Measurements from ENCODE around the gene EML3. TPM values are rescaled to one million over a fixed set of nuclear protein-coding genes. Genes with fewer than 3 reads are reported as not detected.
"Not testable (repeated sequence)": the region's sequence is repeated elsewhere in the genome, so short reads cannot be mapped to it uniquely, and the experiment has no call there.

EML3 gene
- polyA plus RNA-seq, 1 donor from 2014 or later = 13.8 TPM

DNA sequence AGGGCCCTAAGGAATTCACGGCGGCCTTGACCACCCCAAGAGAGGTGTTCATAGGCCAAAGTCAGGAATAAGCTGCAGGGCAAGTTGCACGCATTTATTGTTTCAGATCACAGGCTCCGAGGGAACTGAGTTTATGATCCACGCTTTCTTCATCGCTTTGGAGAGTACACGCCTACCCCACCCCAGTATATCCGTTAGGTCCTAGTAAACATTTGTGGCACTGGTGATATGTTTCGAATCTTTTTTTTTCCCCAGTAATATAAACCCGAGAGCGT lies 33.0 kb upstream of the EML3 start:
- no peaks in the 10 kb centered on the region for H3K27me3 Mint-ChIP-seq
- H3K36me3 Mint-ChIP-seq = no peaks in the 10 kb centered on the region
- peak overlapping the region; percentile 89 to 97 (median 97) for H3K27ac Mint-ChIP-seq
- no peaks in the 10 kb centered on the region for H3K9me3 Mint-ChIP-seq
- H3K4me1 Mint-ChIP-seq = peaks cover 6 to 18% (median 13%) of the 10 kb centered on the region in 3 donors
- peak overlapping the region; percentile 88 to 97 (median 94) for H3K4me3 Mint-ChIP-seq

DNA sequence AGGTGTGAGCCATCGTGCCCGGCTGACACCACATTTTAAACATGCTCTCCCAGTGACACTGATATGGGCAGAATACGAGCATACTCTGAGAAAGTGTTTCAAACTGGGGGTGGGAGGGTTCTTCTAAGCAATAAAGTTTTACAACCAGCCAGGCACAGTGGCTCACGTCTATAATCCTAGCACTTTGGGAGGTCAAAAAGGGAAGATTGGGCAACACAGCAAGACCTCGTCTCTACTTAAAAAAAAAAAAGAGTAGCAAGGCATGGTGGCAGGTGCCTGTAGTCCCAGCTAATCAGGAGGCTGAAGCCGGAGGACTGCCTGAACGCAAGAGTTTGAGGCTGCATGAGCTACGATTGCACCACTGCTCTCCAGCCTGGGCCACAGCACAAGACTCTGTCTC lies 31.6 kb upstream of the EML3 start:
- H3K9me3 Mint-ChIP-seq = no peaks in the 10 kb centered on the region
- no peaks in the 10 kb centered on the region for H3K27me3 Mint-ChIP-seq
- peaks cover 6 to 22% (median 15%) of the 10 kb centered on the region in 3 donors for H3K4me1 Mint-ChIP-seq
- H3K36me3 Mint-ChIP-seq = no peaks in the 10 kb centered on the region
- H3K27ac Mint-ChIP-seq = peak overlapping the region in 1 of 3 donors; percentile 78
- peak overlapping the region in 3 of 4 donors; percentile 58 to 88 (median 58) for H3K4me3 Mint-ChIP-seq

DNA sequence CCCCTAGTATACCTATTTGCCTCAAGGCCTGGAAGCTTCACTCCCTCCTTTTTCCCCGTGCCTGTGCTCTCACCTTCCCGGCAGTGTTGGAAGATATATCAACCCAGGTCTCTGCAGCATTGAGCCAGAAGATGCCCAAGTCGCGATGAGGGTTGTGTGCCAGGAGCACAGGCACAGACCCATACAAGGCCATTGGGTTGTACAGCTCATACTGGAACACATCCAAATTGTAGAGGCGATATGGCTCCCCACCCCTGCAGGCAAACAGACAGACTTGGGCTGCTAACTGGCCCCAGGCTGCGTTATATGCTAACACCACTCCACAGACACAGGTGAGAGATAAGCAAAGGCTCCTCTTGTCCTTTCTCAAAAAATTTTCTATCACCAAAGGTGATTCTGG lies 19.9 kb upstream of the EML3 start:
- Mint-ChIP-seq H3K36me3 (peaks cover 9% of the 10 kb centered on the region), H3K4me3 (no peak overlapping the region), H3K9me3 (no peaks in the 10 kb centered on the region), H3K27me3 (no peaks in the 10 kb centered on the region), H3K4me1 (peaks cover 5 to 6% (median 5%) of the 10 kb centered on the region in 3 donors), H3K27ac (peak overlapping the region in 1 of 3 donors; percentile 73)

DNA sequence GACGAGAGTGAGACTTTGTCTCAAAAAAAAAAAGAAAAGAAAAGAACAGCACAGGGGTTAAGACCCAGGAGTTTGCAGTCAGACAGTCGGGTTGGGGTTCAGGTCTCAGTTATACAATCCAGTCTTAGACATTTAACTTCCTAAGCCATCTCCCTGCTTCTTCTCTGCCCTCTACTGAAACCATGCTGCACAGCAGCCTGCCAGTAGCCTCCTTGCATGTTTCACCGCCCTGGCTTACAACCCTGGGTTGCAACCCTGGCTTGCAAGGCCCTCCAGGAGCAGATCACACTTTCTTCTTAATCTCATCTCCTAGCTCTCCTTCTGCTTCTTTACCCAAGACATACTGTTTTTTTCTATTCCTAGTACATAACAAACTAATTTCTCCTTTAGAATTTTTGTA lies 15.1 kb upstream of the EML3 start:
- Mint-ChIP-seq H3K4me1 (peaks cover 0 to 2% (median 0%) of the 10 kb centered on the region in 3 donors), H3K27ac (peak overlapping the region in 1 of 3 donors; percentile 7), H3K9me3 (no peaks in the 10 kb centered on the region), H3K4me3 (no peak overlapping the region), H3K27me3 (no peaks in the 10 kb centered on the region), H3K36me3 (peaks cover 10% of the 10 kb centered on the region)

DNA sequence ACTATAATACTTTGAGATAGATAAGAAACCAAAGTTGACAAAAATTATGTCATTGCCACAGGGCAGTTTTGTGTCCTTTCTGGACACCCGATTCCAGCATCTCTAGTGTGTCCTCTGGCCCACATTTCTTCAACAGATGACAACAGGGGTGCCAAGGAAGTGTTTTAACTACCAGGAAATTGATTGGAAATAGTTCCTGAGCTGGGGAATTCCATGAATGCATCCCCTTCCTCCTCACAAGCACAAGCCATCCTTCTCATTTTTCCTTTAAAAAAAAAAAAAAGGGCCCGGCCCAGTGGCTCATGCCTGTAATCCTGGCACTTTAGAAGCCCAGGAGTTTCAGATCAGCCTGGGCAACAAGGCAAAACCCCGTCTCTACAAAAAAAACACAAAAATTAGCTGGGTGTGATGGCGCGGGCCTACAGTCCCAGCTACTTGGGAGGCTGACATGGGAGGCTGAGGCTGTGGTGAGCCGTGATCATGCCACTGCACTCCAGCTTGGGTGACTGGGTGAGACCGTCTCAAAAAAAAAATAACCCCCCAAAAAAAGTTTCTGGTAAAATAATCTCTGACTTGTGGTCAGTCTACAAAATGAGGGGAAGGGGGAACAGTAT lies 10.0 kb upstream of the EML3 start:
- H3K9me3 Mint-ChIP-seq = no peaks in the 10 kb centered on the region
- H3K27me3 Mint-ChIP-seq = no peaks in the 10 kb centered on the region
- peak overlapping the region; percentile 85 to 99 (median 91) for H3K4me3 Mint-ChIP-seq
- H3K4me1 Mint-ChIP-seq = peaks cover 0 to 15% (median 9%) of the 10 kb centered on the region in 3 donors
- H3K36me3 Mint-ChIP-seq = peaks cover 9% of the 10 kb centered on the region
- H3K27ac Mint-ChIP-seq = peak overlapping the region; percentile 92 to 97 (median 96)

DNA sequence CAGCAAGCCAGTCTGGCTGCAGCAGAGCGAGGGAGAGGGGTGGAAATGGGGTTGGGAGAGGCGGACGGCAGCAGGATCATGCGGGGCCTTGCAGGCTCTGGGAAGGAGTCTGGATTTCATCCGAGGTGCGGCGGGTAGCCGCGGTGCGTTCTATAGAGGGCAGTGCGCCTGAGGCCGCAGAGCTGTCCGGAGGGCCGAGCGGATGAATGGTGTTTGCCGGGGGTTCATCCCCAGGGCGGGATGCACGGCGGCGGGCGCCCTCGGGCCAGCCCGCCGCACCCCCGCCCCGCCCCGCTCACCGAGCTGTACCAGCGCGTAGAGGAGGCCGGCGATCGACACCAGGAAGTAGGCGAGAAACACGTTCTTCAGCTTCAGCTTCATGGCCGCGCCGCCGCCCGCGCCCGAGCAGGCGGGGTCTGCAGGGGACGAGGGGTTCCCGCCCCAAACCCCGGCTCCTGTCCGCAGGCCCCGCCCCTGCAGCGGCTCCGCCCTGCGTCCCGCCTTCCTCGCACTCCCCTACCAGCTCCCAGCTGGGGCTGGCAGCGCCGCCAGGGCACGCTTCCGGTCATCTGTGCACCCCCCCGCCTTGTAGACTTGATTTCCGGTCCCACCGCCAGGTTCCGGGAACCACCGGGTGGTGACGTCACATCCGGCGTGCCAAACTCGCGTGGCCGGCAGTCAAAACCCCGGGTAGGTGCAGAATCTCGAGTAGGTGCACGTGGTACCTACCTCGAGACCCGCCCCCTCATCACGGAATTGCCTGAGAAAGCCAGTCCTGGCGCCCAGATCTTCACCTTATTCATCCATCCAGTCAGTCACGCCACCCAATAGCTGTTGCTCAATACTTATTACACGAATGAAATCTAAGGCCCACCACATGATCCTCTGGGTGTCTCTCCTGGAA lies 9.2 kb upstream of the EML3 start, which contains the start of gene B3GAT3:
Gene B3GAT3 (minus strand): TSS at position 420 of the 904 bp plus-strand sequence. CDS start 39 bp downstream, at position 381.
- Mint-ChIP-seq H3K4me3 (peak within 1 kb of the TSS; percentile 85 to 99 (median 93)), H3K4me1 (peaks cover 0 to 15% (median 9%) of the 10 kb centered on the region in 3 donors)

DNA sequence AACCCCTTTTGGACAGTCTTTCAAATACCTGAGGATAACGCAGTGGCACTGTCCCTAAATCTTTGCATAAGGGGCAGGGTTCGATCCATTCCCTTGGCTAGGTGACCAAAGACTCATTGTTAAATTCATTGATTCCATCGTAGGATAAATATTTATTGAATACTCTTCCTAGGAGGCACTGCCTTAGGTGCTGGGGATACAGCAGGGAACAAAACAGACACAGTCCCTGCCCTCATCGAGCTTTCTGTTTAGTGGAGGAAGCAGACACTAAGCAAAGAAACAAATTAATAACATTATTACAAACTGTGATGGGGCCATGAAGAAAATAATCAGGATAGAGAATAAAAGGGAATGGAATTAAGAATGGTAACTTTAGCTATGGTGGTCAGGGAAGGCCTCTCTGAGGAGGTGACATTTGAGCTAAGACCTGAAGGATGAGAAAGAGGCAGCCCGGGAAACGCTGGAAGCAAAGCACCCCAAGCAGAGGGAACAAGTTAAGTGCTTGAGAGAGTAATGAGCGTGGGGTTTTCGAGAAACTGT lies 8.5 kb upstream of the EML3 start:
- Mint-ChIP-seq H3K9me3 (no peaks in the 10 kb centered on the region), H3K4me1 (peaks cover 0 to 15% (median 9%) of the 10 kb centered on the region in 3 donors)

More for the DNA sequence above, 9.2 kb upstream of the EML3 start, which contains the start of gene B3GAT3:
- Mint-ChIP-seq H3K27me3 (no peaks in the 10 kb centered on the region), H3K9me3 (no peaks in the 10 kb centered on the region), H3K36me3 (peaks cover 9% of the 10 kb centered on the region), H3K27ac (peak within 1 kb of the TSS; percentile 92 to 97 (median 96))

DNA sequence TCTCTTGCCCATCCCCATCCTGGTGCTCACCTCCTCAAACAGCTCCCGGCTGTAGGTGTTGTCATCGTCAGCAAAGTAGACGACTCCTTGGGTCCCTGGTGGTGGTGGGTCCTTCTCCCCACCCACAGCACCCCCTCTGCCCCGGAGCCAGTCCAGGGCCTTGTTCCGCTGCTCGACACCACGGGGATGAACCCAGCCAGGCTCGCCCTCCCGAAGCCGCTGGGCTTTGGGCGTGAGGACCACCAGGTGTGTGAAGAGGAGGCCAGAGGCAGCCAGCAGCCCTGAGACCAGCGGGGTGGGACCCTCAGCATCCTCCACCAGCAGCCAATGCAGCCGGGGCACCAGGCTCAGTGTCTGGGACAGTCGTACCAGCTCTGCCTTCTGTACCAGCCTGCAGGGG lies 4.4 kb upstream of the EML3 start:
- H3K36me3 Mint-ChIP-seq, H3K27me3 Mint-ChIP-seq, H3K4me3 Mint-ChIP-seq, H3K27ac Mint-ChIP-seq, H3K9me3 Mint-ChIP-seq: not testable (repeated sequence)
- peaks cover 4 to 15% (median 6%) of the 10 kb centered on the region in 3 donors for H3K4me1 Mint-ChIP-seq

More for the DNA sequence above, 8.5 kb upstream of the EML3 start:
- peaks cover 7% of the 10 kb centered on the region for H3K36me3 Mint-ChIP-seq
- H3K4me3 Mint-ChIP-seq = peak overlapping the region; percentile 85 to 99 (median 93)
- H3K27me3 Mint-ChIP-seq = no peaks in the 10 kb centered on the region
- peak overlapping the region; percentile 92 to 97 (median 96) for H3K27ac Mint-ChIP-seq

DNA sequence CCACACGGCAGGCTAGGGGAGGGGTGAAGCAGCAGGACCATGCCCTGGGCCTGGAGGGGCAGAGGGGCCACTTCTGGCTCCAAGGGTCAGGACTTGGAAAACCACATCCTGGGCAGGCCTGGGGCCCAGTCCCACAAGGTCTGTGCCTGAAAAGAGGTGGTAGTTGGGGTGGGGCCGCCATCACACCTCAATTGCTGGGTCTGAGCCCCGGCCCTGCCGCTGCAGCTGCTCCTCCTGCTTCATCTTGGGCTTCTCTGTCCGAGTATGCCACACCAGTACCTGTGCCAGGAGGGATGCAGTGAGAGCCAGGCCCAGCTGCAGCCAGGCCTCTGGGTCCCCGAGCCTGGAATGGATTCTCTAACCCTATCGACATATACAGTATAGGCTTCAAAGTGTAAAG lies 2.9 kb upstream of the EML3 start:
- no peak overlapping the region for H3K4me3 Mint-ChIP-seq
- no peaks in the 10 kb centered on the region for H3K27me3 Mint-ChIP-seq
- no peaks in the 10 kb centered on the region for H3K9me3 Mint-ChIP-seq
- H3K36me3 Mint-ChIP-seq = peaks cover 2% of the 10 kb centered on the region
- no peak overlapping the region for H3K27ac Mint-ChIP-seq
- H3K4me1 Mint-ChIP-seq = peaks cover 4 to 9% (median 7%) of the 10 kb centered on the region in 3 donors

DNA sequence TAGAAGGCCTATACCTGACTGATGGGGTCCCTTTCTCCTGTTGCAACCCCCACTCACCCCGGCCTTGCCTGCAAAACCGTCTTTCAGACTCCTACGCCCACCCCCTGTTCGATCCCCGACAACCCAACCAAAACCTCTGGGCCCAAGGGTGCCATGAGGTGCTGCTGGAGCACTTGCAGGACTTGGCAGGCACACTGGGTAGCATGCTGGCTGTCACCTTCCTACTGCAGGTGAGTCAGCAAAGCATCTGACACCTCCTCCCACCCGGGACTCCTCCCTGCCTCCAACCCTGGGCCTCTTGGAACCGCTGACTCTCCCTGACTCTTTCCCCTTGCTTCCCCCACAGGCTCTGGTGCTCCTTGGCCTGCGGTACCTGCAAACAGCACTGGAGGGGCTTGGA lies 1.7 kb upstream of the EML3 start:
- no peaks in the 10 kb centered on the region for H3K27me3 Mint-ChIP-seq

DNA sequence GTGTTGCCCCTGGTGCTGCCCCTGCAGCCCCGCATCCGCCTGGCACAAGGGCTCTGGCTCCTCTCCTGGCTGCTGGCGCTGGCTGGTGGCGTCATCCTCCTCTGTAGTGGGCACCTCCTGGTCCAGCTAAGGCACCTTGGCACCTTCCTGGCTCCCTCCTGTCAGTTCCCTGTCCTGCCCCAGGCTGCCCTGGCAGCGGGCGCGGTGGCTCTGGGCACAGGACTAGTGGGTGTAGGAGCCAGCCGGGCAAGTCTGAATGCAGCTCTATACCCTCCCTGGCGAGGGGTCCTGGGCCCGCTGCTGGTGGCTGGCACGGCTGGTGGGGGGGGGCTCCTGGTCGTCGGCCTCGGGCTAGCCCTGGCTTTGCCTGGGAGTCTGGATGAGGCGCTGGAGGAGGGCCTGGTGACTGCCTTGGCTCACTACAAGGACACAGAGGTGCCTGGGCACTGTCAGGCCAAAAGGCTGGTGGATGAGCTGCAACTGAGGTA lies 760 bp upstream of the EML3 start:
- H3K4me1 Mint-ChIP-seq = peaks cover 7 to 9% (median 8%) of the 10 kb centered on the region in 3 donors
- peaks cover 2% of the 10 kb centered on the region for H3K36me3 Mint-ChIP-seq
- peak overlapping the region in 2 of 4 donors; percentile 57 to 77 for H3K4me3 Mint-ChIP-seq
- peak overlapping the region in 2 of 3 donors; percentile 90 to 92 for H3K27ac Mint-ChIP-seq
- H3K27me3 Mint-ChIP-seq = no peaks in the 10 kb centered on the region
- H3K9me3 Mint-ChIP-seq = no peaks in the 10 kb centered on the region

More for the DNA sequence above, 1.7 kb upstream of the EML3 start:
- no peaks in the 10 kb centered on the region for H3K9me3 Mint-ChIP-seq
- peak overlapping the region in 1 of 3 donors; percentile 43 for H3K27ac Mint-ChIP-seq
- H3K36me3 Mint-ChIP-seq = peaks cover 2% of the 10 kb centered on the region
- H3K4me3 Mint-ChIP-seq = peak overlapping the region in 3 of 4 donors; percentile 1 to 77 (median 18)
- H3K4me1 Mint-ChIP-seq = peaks cover 7 to 9% (median 8%) of the 10 kb centered on the region in 3 donors

DNA sequence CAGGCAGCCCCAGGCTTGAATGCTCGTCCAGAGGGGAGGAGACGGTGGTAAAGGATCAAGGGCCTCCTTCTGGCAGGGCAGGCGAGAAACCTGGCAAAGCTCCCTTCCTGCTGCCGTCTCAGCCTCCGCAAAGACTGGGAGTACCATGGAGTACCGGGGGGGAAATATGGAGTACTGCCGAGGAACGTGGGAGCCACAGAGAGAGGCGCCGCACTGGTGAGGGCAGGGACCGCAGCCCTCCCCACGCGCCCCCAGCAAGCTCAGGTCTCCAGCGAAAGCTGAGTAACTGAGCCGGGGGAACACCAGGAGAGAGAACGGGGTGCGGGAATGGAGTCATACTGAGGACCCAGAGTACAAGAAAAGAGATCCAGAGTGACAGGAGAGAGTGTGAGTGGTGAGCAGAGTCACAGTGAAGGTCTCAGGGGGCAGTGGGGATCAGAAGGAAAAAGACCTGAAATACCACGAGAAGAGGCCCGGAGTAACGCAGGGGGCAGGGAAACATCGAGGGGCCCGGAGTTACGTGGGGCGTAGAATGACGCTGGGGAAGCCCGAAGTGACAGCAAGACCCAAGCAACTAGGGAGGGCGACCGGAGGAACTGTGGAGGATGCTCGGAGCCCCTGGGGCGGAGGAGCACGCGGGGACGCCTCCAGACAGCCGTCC lies 740 bp downstream of the EML3 start:
- peaks cover 2% of the 10 kb centered on the region for H3K36me3 Mint-ChIP-seq
- no peaks in the 10 kb centered on the region for H3K9me3 Mint-ChIP-seq
- peak overlapping the region; percentile 89 to 98 (median 95) for H3K27ac Mint-ChIP-seq
- H3K27me3 Mint-ChIP-seq = no peaks in the 10 kb centered on the region
- peak overlapping the region; percentile 95 to 100 (median 96) for H3K4me3 Mint-ChIP-seq
- H3K4me1 Mint-ChIP-seq = peaks cover 10 to 16% (median 14%) of the 10 kb centered on the region in 3 donors

DNA sequence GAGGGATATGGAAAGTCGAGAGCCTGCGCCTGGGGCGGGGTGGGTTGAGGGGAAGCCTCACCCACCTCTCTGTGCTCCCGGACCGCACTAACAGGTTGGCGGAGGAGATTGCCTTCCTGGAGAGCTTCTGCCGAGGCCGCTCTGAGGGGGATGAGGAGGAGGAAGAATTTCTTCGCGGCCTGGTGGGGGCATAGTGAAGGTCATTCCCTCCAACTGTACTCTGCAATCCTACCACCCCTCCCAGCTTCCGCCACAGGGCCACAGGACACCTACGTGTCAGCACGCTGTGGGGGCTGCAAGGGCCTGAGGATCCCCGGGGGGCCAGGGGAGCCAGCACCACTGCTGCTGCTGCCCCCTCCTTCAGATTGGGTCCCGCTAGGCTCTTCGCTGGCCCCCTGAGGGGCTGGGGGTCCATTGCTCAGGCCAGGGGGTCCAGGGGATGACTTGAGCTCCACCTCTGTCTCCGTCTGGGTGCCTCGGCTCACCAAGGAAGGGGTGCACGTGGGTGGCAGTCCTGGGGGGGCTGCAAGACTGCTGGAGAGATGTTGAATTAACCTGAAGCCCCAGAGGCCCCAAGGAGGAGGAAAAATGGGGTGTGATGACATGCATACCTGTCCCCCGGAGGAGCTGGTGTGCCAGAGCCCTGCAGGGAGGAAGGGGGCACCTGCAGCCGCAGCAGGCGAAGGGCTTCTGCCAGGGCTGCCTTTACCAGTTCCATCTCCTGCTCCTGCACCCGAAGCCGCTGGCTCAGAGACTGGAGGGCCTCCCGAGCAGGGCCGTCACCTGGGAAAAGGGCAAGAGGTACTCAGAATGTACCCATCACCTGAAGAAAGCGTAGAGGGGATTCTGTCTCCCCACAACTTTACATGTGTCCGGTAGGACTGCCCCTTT lies 1.5 kb downstream of the EML3 start:
- peaks cover 10 to 17% (median 17%) of the 10 kb centered on the region in 3 donors for H3K4me1 Mint-ChIP-seq
- H3K27ac Mint-ChIP-seq = peak overlapping the region; percentile 89 to 98 (median 95)
- H3K9me3 Mint-ChIP-seq = no peaks in the 10 kb centered on the region
- H3K36me3 Mint-ChIP-seq = no peaks in the 10 kb centered on the region
- H3K4me3 Mint-ChIP-seq = peak overlapping the region; percentile 95 to 100 (median 96)
- H3K27me3 Mint-ChIP-seq = no peaks in the 10 kb centered on the region
